ENCODE measurements around the gene STPG2. TPM values are rescaled to one million over a fixed set of nuclear protein-coding genes. Genes with fewer than 3 reads are reported as not detected.
"Not testable (repeated sequence)": the region's sequence is repeated elsewhere in the genome, so short reads cannot be mapped to it uniquely, and the experiment has no call there.

The STPG2 gene
- total RNA-seq, 1 donor from 2014 or later, result 0.19 TPM

DNA sequence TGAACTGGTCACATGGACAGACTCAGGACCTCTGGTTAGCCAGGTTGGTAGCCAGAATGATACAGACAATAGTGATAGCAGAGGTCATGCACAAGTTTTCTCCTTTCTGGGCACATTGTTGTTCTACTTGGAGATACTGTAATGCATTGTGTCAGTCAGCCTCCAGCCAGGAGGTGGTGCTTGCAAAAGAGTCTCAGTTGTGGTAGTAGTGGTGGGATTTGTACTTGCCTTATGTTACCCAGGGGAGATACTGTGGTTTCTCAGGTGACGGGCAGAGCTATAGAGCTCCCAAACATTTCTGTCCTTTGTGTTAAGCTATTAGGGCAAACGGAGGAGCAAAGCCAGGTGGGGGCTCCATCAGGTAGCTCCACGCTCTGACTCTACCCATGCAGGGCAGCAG lies 190.5 kb downstream of the STPG2 start:
- no peak for DNase-seq (ENCODE audit: low spot score)

DNA sequence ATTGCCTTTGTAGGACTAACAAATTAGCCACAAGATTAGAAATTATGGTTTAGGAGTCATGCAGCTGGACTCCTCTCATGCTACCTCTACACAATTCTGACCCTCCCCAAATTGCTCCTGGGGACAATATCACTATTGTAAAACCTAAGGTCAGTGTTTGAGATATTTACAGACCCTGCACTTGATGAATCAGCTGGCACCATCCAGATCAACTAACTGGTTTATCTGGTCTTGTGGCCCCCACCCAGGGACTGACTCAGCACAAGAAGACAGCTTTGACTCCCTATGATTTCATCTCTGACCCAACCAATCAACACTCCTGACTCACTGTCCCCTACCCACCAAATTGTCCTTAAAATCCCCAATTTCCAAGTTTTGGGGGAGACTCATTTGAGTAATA lies 192.4 kb downstream of the STPG2 start:
- no peak for DNase-seq (ENCODE audit: low spot score)

DNA sequence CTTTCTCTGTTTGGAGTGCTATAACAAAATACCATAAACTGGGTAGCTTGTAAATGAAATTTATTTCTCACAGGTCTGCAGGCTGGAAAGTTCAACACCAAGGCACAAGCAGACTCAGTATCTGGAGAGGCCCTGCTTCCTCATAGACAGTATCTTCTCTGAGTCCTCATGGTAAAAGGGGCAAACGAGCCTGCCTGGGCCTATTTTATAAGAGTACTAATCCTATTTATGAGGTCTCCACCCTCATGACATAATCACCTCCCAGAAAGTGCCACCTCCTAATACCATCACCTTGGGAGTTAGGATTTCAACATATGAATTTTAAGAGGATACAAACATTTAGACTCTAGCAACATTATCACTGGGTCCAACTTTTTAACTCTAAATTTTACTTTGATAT lies 200.3 kb downstream of the STPG2 start:
- no peak for DNase-seq (ENCODE audit: low spot score)

DNA sequence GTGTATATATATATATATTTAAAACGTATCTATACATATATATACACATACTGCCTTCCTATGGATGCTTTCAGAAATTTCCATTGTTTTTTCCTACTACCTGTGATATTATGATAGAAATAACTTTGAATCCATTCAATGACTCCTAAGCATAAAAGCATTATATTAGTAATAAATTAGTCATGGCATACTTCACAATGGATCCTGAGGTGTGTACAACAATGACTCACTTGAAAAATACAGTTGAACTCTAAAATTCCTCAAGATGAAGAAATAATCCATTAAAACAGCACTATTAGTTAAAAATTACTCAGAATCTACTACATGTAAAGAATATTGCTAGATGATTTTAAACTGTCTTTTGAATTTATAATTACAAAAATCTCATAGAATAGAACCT lies 201.1 kb downstream of the STPG2 start:
- DNase-seq (ENCODE audit: low spot score), result no peak

DNA sequence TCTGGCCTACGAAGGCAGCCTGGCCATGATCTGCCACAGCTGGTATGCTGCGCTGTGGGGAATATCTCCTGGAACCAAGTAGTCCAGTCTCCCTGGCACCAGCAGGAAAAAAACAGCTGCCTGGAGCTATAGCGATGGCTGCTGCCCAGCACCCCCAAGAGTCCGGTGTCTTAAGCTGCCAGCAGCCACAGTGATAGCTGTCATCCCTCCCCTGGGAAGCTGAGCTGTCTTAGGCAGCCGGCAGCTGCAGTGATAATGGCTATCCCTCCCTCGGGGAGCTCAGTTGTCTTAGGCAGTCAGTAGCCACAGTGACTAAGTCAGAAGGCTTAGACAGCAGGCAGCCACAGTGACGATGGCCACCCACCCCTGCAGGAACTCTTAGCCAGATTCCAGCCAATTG lies 205.1 kb downstream of the STPG2 start:
- no peak for DNase-seq (ENCODE audit: low spot score)

DNA sequence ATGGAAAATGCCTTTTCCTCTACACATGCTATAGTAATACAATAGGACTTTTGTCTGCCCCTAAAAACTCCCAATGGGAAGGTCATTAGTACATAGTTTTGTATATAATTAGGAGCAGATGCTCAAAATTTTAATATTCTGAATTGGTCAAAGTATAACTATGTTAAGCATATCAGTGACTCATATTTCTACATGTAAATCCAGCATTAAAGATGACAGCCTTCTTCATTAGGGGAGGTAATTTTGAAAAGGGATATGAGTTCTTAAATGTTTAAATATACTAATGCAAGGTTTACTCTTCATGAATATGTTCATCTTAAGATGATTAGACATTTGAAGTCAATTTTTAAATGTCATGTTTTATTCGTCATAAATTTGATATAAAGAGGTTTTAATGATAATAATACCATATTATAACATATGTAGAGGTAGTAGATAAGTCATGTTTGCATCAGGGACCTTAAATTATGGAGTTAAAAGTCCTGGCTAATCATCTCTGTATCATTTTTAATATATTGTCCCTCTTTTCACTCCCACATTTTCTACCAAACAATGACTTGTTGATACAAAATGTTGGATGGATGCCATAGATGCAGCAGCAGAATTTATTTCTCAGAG lies 218.8 kb downstream of the STPG2 start:
- DNase-seq (ENCODE audit: low spot score), result no peak

DNA sequence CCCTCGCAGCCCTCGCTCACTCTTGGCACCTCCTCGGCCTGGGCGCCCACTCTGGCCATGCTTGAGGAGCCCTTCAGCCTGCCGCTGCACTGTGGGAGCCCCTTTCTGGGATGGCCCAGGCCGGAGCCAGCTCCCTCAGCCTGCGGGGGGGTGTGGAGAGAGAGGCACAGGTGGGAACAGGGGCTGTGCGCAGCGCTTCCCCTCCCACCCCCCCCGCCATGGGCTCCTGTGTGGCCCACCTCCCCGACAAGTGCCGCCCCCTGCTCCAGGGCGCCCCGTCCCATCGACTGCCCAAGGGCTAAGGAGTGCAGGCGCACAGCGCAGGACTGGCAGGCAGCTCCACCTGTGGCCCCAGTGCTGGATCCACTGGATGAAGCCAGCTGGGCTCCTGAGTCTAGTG lies 220.2 kb downstream of the STPG2 start:
- DNase-seq (ENCODE audit: low spot score), result peak; percentile 87

DNA sequence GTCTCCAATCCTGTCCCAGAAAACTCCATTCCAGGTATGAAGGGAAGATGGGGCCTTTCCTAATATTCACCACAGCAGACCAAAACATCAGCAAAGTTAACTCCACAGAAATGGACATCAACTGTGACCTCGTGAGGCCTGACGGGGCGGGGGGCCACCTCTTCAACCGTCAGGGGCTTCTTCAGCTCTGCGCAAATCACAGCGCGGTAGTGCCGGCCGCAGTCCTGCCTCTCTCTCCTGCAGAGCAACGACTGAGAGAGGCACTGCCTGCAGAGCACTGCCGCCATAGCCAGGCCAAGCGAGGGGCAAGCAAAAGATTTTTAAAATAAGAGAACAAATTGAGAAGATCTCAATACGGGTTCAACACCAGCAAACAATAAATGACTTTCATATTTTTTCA lies 226.2 kb downstream of the STPG2 start:
- DNase-seq (ENCODE audit: low spot score), result peak; percentile 65

DNA sequence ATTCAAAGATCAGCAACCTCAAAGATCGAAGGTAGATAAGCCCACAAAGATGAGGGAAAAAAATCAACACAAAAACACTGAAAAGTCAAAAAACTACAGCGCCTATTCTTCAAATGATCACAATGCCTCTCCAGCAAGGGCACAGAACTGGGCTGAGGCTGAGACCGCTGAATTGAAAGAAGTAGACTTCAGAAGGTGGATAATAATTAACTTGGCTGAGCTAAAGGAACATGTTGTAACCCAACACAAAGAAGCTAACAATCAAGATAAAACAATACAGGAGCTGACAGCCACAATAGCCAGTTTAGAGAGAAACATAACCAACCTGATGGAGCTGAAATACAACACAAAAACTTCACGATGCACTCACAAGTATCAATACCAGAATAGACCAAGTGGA lies 231.1 kb downstream of the STPG2 start:
- no peak for DNase-seq (ENCODE audit: low spot score)

DNA sequence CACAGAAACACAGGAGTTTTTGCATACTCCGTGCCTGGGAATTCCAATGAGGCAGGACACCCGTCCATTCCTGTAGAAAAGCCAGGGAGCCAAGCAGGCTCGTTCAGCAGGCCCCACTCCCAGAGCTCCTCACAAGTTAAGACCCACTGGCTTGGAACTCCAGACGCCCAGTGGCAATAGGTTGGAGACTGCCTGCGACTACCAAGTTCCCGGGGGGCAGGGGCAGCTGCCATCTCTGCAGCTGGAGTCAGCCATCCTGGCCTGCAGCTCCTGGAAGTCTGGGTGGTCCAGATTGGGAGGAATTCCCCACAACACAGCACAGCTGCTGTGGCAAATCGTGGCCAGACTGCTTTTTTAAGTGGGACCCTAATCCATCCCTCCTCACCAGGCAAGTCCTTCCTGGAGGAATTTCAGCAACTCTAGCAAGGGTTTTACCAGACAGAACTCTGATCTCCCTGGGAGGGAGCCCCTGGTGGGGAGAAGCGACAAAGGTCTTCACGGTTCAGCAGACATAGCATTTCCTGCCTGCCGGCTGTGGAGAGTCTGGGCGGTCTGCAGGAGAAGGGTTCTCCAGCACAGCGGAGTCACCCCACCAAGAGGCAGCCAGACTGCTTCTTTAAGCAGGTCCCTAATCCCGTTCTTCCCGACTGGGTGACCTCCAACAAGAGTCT lies 231.9 kb downstream of the STPG2 start:
- peak; percentile 59 for DNase-seq (ENCODE audit: low spot score)

DNA sequence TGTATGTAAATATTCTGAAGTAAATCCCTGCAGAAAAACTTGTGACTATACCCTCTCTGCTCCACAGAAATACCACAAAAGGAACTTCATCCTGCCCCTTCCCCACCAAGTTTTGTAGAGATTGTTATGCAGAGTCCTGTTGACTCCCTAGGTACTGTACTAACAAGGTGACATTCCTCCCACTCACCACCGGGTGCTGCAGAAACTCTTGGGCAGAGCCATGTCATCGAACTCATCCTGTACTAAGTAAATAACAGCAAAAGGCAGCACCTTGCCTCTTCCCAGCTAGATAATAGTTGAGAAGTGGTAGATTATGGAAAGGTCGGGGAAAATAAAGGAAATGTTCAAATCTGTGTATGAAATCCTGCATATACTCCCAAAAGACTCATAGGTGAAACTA lies 233.3 kb downstream of the STPG2 start:
- DNase-seq (ENCODE audit: low spot score), result no peak

DNA sequence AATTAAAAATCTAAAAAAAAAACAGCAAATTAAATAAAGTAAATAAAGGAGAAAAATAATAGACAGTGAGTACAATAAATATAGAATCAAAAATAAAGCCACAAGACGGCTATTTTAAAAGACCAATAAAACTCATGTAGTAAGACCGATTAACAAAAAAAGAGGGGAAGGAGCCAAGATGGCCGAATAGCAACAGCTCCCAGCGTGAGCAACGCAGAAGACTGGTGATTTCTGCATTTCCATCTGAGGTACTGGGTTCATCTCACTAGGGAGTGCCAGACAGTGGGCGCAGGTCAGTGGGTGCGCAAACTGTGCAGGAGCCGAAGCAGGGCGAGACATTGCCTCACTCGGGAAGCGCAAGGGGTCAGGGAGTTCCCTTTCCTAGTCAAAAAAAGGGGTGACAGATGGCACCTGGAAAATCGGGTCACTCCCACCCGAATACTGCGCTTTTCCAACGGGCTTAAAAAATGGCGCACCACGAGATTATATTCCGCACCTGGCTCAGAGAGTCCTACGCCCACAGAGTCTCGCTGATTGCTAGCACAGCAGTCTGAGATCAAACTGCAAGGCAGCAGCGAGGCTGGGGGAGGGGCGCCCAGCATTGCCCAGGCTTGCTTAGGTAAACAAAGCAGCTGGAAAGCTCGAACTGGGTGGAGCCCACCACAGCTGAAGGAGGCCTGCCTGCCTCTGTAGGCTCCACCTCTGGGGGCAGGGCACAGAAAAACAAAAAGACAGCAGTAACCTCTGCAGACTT lies 239.7 kb downstream of the STPG2 start:
- DNase-seq (ENCODE audit: low spot score), result not testable (repeated sequence)

DNA sequence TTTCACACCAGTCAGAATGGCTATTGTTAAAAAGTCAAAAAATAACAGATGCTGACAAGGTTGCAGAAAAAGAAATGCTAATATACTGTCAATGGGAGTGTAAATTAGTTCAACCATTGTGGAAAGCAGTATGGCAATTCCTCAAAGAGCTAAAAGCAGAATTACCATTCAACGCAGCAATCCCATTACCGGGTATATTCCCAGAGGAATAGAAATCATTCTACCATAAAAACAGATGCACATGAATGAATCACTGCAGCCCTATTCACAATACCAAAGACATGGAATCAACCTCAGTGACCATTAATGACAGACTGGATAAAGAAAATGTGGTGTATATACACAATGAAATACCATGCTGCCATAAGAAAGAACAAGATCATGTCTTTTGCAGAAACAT lies 243.0 kb downstream of the STPG2 start:
- no peak for DNase-seq (ENCODE audit: low spot score)

DNA sequence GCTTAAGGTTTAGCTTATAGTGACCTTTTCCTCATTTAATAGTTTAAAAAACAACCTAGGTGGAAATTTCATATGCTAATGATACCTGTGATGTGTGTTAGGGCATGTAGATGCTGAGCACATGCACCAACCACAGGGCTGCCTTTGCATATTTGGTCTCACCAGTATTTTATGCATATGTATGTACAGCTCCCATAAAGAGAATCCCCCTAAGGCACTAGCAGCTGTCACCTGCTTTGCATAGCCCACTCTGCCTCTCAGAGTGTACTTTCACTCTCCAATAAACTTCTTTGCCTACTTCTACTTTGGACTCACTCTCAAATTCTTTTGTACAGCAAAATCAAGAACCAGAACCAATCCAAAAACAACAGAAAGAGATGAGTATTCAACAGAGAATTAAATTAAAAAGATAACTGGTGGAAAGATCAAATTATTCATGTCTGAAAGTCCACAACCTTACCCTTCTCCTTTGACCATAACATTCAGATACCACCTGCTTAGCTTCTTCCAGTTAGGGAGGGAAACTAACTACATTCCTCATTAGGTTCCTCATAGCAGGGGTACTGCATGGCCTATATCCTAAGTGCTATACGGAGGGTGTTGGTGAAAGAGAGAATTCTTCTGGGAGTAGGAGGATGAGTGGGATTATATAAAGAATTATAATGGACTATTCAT lies 250.5 kb downstream of the STPG2 start:
- DNase-seq (ENCODE audit: low spot score), result no peak

DNA sequence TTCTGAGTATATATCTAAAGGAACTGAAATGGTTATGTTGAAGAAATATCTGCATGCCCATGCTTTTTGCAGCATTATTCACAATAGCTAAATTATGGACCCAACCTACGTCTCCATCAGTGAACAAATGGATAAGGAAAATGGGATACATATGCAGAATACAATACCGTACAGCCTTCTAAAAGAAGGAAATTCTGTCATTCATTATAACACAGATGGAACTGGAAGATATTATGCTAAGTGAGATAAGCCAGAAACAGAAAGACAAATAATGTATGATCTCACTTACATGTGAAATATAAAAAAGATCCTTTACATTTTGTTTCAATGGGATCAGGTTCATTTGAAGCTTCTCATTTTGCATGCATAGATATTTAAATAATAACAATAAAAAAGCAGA lies 263.3 kb downstream of the STPG2 start:
- no peak for DNase-seq (ENCODE audit: low spot score)

DNA sequence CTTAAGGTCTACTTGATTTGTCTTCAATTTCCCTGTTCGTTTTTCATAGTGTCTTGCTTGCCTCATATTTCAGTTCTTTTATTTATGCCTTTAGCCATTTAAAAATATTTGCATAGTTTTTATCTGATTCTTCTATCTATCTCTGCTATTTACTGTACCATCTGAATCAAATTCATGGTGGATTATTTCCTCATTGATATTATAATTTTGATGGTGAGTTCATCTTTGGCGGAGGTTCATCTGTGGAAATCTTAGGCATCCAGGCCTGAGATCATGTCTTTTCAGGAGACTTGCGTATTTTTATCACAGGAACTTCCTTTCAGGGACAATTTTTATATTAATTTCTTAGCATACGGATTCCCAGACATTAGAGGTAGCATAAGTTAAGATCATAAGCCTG lies 275.2 kb downstream of the STPG2 start:
- no peak for DNase-seq (ENCODE audit: low spot score)

DNA sequence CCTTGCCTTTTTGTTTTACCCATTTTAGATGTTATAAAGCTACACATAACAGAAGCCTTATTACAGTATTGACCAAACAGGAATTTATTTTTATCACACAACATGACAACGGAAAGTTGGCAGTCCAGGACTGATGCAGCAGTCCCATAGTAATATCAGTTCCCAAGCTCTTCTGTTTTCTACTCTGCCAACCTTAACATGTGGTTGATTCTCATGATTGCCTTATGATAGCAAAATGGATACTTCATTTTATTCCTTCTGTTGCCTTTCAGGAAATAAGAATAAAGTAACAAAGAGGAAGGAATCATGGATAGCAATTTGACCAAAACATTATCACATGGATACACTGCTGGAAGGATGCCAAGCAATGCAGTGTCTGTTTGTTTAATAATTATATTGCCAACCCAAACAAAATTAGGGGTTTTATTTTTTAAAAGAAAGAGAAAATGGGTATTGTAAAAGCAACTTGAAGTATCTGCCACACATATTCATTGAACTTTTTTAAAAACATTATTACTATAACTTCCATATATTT lies 275.7 kb downstream of the STPG2 start:
- DNase-seq (ENCODE audit: low spot score), result no peak

DNA sequence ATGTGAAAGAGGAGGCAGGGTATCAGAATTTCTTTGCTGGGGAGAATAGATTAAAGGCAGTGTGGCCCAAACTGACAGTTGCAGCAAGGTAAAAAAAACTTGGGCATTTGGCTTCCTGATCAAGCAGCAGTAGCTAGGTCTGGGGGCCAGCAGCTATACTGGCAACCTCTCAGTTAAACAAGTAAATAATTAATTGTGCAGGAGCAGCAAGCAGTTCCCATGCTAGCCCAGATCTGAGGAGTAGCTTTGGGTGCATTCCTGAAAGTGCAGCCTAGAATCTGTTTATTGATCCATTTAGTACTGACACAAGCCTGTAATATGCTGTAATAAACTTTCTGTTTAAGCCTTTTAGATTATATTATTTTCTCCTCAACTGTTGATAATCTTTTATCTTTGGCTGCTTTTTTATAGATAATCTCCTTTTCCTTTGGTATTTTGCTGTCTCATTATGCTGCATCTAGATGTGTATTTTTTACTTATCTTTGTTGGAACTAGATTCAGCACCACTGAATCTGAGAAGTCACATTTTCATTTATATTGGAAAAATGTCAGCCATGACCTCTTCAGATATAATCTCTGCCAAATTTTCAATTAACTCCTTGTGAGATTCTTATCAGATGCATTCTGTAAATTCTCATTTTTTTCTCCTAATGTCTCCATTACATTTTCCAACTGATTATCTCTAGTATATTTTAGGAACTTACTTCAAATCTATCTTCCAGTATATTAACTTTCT lies 276.3 kb downstream of the STPG2 start:
- DNase-seq (ENCODE audit: low spot score), result no peak

DNA sequence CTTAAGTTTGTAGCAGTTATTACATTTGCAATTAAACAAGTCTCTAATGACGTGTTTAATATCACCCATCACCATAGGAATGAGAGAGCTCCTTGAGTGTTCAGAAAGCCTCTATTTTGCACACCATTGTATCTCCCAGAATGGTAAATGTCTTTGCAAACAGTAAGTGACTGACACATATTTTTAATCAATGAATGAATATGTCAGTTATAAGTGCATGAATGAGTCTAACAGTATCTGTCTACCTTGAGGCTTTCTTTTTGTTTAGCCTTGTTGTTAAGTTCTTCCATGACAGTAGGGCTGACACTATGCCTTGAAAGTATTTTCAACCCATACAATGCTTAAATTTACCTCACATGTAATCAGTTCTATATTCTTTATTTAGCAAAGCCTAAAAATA lies 292.2 kb downstream of the STPG2 start:
- DNase-seq (ENCODE audit: low spot score), result no peak

DNA sequence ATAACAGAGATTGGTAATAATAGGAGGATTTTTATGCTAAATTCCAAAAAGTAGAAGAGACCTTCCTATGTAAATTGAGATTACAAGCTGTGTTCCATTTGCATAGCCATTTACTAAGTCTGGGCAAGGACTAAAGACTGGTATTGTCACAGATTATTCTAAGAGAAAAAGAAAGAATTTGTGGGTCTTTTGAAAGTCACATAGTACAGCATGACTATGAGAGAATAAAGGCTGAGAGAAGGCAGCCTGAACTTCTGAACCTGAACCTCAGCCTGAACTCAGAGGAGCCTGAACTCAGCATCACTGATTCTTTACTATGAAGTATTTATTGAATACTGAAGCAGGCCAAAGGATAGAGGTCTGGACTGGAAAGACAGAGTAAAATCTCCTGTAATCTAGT lies 297.5 kb downstream of the STPG2 start:
- DNase-seq (ENCODE audit: low spot score), result no peak

DNA sequence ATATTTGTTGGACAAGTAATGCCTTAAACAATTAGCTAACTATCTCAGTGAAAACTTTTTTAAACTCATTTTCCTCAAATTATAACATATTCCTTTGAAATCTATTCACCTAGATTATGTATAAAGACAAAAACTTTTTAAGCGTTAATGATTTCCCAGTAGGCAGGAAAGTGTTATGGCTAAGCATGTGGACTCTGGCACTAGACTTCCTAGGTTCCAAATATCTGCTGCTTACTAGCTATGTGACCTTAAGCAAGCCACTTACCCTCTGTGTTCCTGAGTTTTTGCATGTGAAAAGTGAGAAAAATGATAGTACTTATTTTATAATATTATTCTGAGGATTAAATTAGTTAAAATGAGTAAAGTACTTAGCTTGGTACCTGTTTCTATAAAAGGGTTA lies 301.8 kb downstream of the STPG2 start:
- DNase-seq (ENCODE audit: low spot score), result no peak
